GM12878 (cell line): Measurements from ENCODE around the gene SCUBE2. TPM values are rescaled to one million over a fixed set of nuclear protein-coding genes. Genes with fewer than 3 reads are reported as not detected.

Experiments used
- ATAC-seq: fragments of 200-7000 bp; cut with Tn5 transposase; 3 replicates; pipeline ENCODE4 v1.9.1; 2020; ENCODE audit warnings: mild to moderate bottlenecking, moderate library complexity
- BruUV-seq: library from RNA; stranded (reverse); fragments of 400-500 nt; replicated peaks from 2 replicates; lab custom pipeline; 2021; lab: Mats Ljungman, UMichigan
- CTCF ChIA-PET: fragments of 300-600 bp; sonication (Branson Sonifier 250); formaldehyde crosslinking; extraction: SDS; loops from one replicate; lab custom pipeline; 2021; ENCODE audit warnings: inconsistent platforms; lab: Yijun Ruan, JAX
- POLR2A ChIA-PET: fragments of 350-600 bp; formaldehyde crosslinking; extraction: SDS; loops from one replicate; lab custom pipeline; 2021; ENCODE audit warnings: inconsistent platforms; lab: Charles Lee
- RAD21 ChIA-PET: fragments of 300-600 bp; sonication (Branson Sonifier 250); formaldehyde crosslinking; loops from one replicate; lab custom pipeline; 2023; ENCODE audit warnings: antibody characterized with exemption; ENCODE audit not compliant: unreplicated experiment; lab: Charles Lee
- SMC1A ChIA-PET: fragments of 300-600 bp; sonication (Branson Sonifier 250); formaldehyde crosslinking; loops from one replicate; lab custom pipeline; 2023; ENCODE audit not compliant: unreplicated experiment, uncharacterized antibody; lab: Charles Lee
- DNase-seq: peaks from one replicate; pipeline ENCODE4 v3.0.0-alpha.2; 2011; ENCODE audit warnings: low read depth, low spot score
- FAIRE-seq: peaks from 3 replicates; lab custom pipeline; 2011; peaks lifted over from hg19 to GRCh38; lab: Jason Lieb, UNC
- H2AFZ ChIP-seq: 2 replicates; pipeline ENCODE4 v1.6.0; 2011; ENCODE audit warnings: low read depth, low read length, control low read depth; ENCODE audit not compliant: control insufficient read depth
- H3K27ac ChIP-seq: 2 replicates; pipeline ENCODE4 v1.5.1; 2011; ENCODE audit warnings: control low read depth; ENCODE audit not compliant: control insufficient read depth, insufficient read depth
- H3K27me3 ChIP-seq, 2 experiments: replicated peaks in 1 of 2; 2 replicates each; pipeline versions ENCODE4 v1.6.0 to v1.6.1; 2011; ENCODE audit warnings: low read length in 1 of 2; ENCODE audit not compliant: control insufficient read depth in 2 of 2, insufficient read depth in 2 of 2
- H3K36me3 ChIP-seq, 2 experiments: 2 replicates each; pipeline ENCODE4 v1.5.1; 2011; ENCODE audit warnings: low read length in 1 of 2; ENCODE audit not compliant: control insufficient read depth in 2 of 2, insufficient read depth in 2 of 2
- H3K4me1 ChIP-seq: 2 replicates; pipeline ENCODE4 v1.6.1; 2011; ENCODE audit warnings: mild to moderate bottlenecking, low read length, moderate library complexity, mixed read lengths; ENCODE audit not compliant: control insufficient read depth, insufficient read depth
- H3K4me2 ChIP-seq: 2 replicates; pipeline ENCODE4 v1.6.0; 2011; ENCODE audit warnings: control low read depth; ENCODE audit not compliant: control insufficient read depth, insufficient read depth
- H3K4me3 ChIP-seq: fragments of 200-600 bp; sonication (generic); 2 replicates; pipeline ENCODE4 v1.5.1; 2016
- H3K79me2 ChIP-seq: 2 replicates; pipeline ENCODE4 v1.6.0; 2011; ENCODE audit warnings: low read length; ENCODE audit not compliant: control insufficient read depth, insufficient read depth
- H3K9ac ChIP-seq: 2 replicates; pipeline ENCODE4 v1.8.0; 2011; ENCODE audit warnings: low read length, control low read depth, mixed read lengths; ENCODE audit not compliant: control insufficient read depth, insufficient read depth
- H3K9me3 ChIP-seq: replicated peaks from 3 replicates; pipeline ENCODE4 v1.5.1; 2011; ENCODE audit warnings: mild to moderate bottlenecking, low read length; ENCODE audit not compliant: control insufficient read depth, insufficient read depth
- H4K20me1 ChIP-seq: 2 replicates; pipeline ENCODE4 v1.6.0; 2011; ENCODE audit not compliant: control insufficient read depth, insufficient read depth
- BACH1 ChIP-seq: fragments of 450-650 bp; IDR thresholded peaks from 2 replicates; pipeline ENCODE4 v1.6.1; 2017; ENCODE audit warnings: mild to moderate bottlenecking, borderline replicate concordance
- EED ChIP-seq: sonication (generic); IDR thresholded peaks from 2 replicates; pipeline ENCODE4 v1.6.1; 2016; ENCODE audit warnings: antibody characterized with exemption, low read depth
- IRF3 ChIP-seq: fragments of 450-650 bp; IDR thresholded peaks from 2 replicates; pipeline ENCODE4 v1.6.1; 2014; ENCODE audit warnings: mild to moderate bottlenecking
- SUPT20H ChIP-seq: IDR thresholded peaks from 2 replicates; pipeline ENCODE4 v1.6.1; 2011; ENCODE audit warnings: low read depth, mild to moderate bottlenecking, low read length, moderate library complexity, borderline replicate concordance; ENCODE audit not compliant: control insufficient read depth
- USF2 ChIP-seq: IDR thresholded peaks from 2 replicates; pipeline ENCODE4 v1.6.1; 2011; ENCODE audit warnings: low read depth, low read length, improper control_type of control experiment, borderline replicate concordance
- WGBS: methylation state at CpG from one replicate; pipeline ENCODE4 v1.1.6; 2016; ENCODE audit warnings: low lambda C conversion rate; ENCODE audit not compliant: insufficient replicate concordance, insufficient coverage; ENCODE audit errors: missing lambda C conversion rate; 5-methylcytosine and 5-hydroxymethylcytosine counted together
- in situ Hi-C: fragments of 300-500 bp; cut with MboI; formaldehyde crosslinking; loops from 9 replicates; pipeline ENCODE4 v1.14.3; 2018; ENCODE audit warnings: mixed read lengths
- intact Hi-C: fragments of 100-400 bp; cut with micrococcal nuclease; formaldehyde crosslinking; loops from one replicate; pipeline ENCODE4 v1.14.2; 2022; ENCODE audit not compliant: unreplicated experiment
- polyA plus RNA-seq, 11 experiments: library from polyadenylated mRNA; depleted of rRNA in 4 of 11; unstranded in 6 of 11; stranded (reverse) in 5 of 11; fragments of >200 nt; fragmentation: Nextera tagmentation in 4 of 11; fragmentation: Illumina TruSeq in 1 of 11; extraction: Ambion mirVana in 4 of 11; extraction: Trizol in 1 of 11; gene quantifications; 1 replicate in 1 of 11; 2 replicates in 10 of 11; pipeline versions ENCODE4 v1.2.1 to v1.2.3, GENCODE V29; 2011 to 2016; ENCODE audit warnings: inconsistent platforms in 2 of 11, missing spikeins in 2 of 11, low read depth in 1 of 11
- total RNA-seq, 4 experiments: library from RNA; depleted of rRNA in 3 of 4; stranded (reverse); fragments of >200 nt in 3 of 4; fragmentation: Illumina TruSeq in 1 of 4; extraction: Trizol in 1 of 4; gene quantifications; 2 replicates each; pipeline versions ENCODE4 v1.2.1 to v1.2.3, GENCODE V29; 2013 to 2021

SCUBE2 gene
- total and polyA plus RNA-seq, 10 of the 15 experiments (the other 5 are each of a cell fraction or from before 2014, with no cell fraction given), result 0.12 to 0.56 (median 0.31) TPM; not detected in 2

- Histone ChIP-seq H3K27ac (no peak overlapping the region), H3K79me2 (no peaks in the 10 kb centered on the region), H3K4me1 (no peaks in the 10 kb centered on the region), H3K27me3 (no peaks in the 10 kb centered on the region), H3K4me3 (no peak overlapping the region), H3K9ac (no peak overlapping the region), H2AFZ (no peak overlapping the region), H3K4me2 (no peak overlapping the region), H4K20me1 (no peaks in the 10 kb centered on the region), H3K36me3 (no peaks in the 10 kb centered on the region), H3K9me3 (no peaks in the 10 kb centered on the region)
- DNase-seq, result no peak
- 46% methylated on average over 3 of the region's 3 CpGs for WGBS
- BruUV-seq, result no TSS peak
- SMC1A ChIA-PET, result interaction anchor here (1.3 to 1.7 kb wide), 2 partner anchors 8 to 36 kb away, joined by 3 to 7 read pairs; no protein-coding TSS in a partner anchor
- ATAC-seq, result no peak
- CTCF ChIA-PET, result interaction anchor here (1.1 to 2.4 kb wide), 3 partner anchors 20 to 37 kb away, joined by 3 to 9 read pairs (median 3); no protein-coding TSS in a partner anchor
- in situ Hi-C loops, result no loop called here
- intact Hi-C loops, result no loop called here
- TF ChIP-seq USF2 (no peak), EED (no peak), SUPT20H (no peak), IRF3 (no peak), BACH1 (no peak)
- POLR2A ChIA-PET, result no interaction called here
- no peak for FAIRE-seq
- RAD21 ChIA-PET, result interaction anchor here (1.3 kb wide), 1 partner anchor 37 kb away, joined by 6 read pairs; no protein-coding TSS in a partner anchor
Observed at GRCh38 chr11:9052316-9052715, 39.1 kb downstream of the SCUBE2 start.
